NCI-H2107 treated with DMSO at 0.1 percent for 48 hours (cell line): Measurements from ENCODE around the gene CDH4.

Experiments used
- DNase-seq: peaks from one replicate; lab custom pipeline; 2025; ENCODE audit not compliant: unreplicated experiment; lab: John Stamatoyannopoulos, UW

The CDH4 gene

GRCh38 chr20:61897401-61898295, 645.6 kb downstream of the CDH4 start:
- DNase-seq = no peak

- DNase-seq = no peak
Measured at GRCh38 chr20:61898405-61898804, 646.3 kb downstream of the CDH4 start.

DNA sequence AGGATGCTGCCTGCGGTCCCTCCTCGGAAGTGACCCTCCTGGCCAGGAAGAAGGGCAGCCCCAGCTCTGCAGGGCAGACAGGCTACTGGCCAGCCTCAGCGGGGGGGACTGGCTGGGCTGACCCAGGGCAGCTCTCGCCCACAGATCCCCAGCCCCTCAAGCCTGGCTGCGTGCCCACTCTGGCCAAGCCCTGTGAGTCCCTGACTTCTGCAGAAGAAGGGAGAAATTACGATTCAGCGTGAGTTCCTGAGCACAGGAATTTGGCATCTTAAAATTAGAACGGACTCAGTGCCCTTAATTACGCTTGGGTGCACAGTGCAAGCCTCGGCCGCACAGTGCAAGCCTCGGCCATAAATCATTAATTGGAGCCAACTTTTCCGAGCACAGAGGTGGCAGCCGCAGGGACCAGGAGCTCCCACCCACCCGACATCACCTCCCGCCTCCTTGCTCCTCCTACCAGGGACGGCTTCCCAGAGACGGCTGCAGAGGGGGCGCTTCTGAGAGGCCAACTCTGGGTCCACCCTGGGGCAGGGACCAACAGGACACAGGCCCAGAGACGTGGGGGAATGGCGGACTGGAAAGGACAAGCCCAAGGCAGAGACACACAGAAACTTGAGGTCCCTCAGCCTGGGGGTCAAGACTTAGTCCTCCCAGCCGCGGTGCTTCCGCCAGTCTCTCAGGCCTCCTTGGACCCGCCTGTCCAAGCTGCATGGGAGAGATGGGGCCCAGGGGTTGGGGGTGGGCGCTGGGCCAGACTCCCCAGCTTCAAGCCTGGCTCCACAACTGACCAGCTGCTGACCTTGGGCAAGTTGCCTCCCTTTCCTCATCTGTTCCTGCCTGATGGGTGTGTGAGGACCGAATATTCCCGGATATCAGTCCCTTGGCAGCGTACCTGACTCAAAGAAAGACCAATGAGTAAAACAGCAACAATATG, 648.2 kb downstream of the CDH4 start:
- DNase-seq = no peak

DNA sequence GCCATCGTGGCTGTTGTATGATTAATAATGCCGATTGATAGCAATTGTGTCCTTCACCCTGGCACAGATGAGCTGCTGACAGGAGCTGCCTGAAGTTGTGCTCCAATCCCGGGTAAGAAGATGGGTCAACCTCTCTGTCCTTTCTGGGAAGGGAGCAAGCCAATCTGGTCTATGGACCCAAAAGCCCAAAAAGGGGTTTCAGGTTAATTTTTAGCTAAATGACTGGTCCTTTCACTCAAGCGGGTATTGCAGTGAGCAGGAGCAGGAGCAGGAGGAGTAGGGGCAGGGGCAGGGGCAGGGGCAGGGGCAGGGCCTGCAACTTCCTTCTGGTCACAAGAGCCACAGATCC, 648.9 kb downstream of the CDH4 start:
- DNase-seq = no peak

GRCh38 chr20:61901392-61902220, 649.5 kb downstream of the CDH4 start:
- no peak for DNase-seq

GRCh38 chr20:61902221-61902869, 650.3 kb downstream of the CDH4 start:
- DNase-seq = no peak

GRCh38 chr20:61903575-61904340, 651.7 kb downstream of the CDH4 start:
- DNase-seq = no peak

GRCh38 chr20:61904456-61904855, 652.4 kb downstream of the CDH4 start:
- DNase-seq = no peak

DNA sequence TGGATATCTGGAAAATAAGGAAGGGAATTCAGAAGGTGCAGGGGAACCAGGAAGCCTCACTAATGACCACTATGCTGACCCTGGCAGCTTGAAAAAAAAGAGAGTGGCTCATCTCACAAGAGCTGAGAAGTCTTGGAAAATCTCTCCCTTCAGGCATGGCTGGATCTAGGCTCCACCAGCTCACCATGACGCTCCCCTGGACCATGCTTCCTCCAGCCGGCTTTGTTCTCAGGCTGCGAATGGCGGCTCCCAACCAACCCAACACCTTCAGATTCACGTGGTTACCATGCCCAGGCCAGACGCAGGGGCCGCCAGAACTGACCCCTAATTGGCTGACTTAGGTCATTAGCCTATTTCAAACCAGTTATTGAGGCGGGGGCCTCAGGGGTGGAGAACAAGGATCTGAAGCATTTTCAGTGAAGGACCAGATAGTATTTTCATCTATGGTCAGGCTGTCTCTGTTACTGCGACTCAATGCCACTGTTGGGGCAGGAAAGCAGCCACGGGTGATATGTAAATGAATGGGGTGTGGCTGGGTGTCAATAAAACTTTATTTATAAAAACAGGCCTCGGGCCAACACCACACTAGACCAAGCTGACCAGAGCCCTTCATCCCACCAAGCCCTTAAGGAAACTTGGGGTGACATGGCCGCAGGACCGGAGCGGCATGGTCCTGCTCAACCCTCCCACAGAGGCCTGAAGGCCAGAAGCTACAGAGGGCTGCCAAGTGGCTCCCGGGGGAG, 653.9 kb downstream of the CDH4 start:
- no peak for DNase-seq

GRCh38 chr20:61907081-61907891, 655.2 kb downstream of the CDH4 start:
- no peak for DNase-seq

GRCh38 chr20:61908057-61909026, 656.3 kb downstream of the CDH4 start:
- DNase-seq = no peak

- no peak for DNase-seq
Measured at GRCh38 chr20:61909028-61909427, 657.0 kb downstream of the CDH4 start.

DNA sequence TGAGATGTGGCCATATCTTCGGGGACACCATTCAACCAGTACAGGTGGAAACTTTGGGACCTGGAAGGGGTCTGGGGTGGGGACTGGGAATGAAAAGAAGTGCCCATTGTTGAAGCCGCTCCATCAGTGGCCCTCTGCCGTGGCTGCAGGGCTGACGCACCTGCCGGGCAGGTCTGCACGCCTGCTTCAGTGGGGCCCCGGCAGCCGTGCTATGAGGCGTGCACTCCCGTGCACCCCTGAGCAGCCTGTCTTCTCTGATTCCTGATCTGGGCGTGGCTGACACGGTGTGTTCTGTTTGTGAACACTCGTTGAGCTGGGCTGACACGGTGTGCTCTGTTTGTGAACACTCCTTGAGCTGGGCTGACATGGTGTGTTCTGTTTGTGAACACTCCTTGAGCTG, 657.8 kb downstream of the CDH4 start:
- no peak for DNase-seq

DNA sequence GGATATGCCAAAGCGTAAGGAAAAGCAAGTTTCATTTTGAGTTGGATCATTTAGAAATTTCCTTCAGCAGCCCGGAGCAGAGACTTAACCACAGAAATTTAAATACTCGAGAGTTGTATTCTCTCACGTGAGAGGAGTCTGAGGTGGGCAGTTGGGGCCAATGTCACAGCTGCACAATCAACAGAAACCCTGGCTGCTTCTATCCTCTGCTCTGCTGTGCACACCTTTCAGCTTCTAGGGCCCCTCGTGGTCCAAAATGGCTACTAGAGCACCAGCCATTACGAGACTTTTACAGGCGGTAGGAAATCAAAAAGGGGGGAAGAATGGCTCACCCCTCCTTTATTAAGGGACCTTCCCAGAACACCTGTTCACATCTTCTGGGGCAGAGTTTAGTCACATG, 659.8 kb downstream of the CDH4 start:
- DNase-seq = no peak

DNA sequence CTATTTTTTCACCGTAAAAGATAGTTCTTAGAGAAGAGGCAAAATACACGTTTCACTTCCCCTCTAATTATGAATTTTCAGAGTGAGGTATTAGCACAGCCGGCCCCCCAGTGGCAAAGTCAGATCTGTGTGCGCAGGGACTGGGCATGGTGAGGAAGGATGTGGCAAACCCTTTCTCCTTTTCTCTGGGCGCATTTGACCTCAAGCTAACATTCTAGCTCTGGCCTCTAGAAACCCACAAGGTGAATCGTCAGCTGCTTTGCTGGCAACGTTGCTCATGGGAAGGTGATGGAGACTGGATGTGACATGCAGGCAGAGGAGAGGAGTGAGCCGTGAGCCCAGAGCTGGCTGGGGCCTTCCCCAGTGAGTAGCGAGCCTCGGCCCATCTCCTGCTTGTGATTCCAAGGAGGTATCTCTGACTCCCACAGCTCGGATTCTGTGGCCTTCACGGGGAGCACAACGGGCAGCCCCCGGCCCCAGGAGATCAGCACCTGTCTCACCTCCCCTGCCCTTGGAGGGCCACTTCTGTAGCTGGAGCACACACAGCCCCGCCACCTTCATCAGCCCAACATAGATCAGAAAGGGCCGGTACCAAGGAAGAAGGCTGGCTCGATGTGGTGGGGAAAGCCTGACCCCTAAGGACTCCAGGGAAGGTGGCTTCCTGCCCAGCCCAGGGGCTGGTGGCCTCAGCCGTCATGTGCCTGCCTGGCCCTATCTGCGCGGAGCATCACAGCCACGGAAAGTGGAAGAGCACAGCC, 660.8 kb downstream of the CDH4 start:
- no peak for DNase-seq

DNA sequence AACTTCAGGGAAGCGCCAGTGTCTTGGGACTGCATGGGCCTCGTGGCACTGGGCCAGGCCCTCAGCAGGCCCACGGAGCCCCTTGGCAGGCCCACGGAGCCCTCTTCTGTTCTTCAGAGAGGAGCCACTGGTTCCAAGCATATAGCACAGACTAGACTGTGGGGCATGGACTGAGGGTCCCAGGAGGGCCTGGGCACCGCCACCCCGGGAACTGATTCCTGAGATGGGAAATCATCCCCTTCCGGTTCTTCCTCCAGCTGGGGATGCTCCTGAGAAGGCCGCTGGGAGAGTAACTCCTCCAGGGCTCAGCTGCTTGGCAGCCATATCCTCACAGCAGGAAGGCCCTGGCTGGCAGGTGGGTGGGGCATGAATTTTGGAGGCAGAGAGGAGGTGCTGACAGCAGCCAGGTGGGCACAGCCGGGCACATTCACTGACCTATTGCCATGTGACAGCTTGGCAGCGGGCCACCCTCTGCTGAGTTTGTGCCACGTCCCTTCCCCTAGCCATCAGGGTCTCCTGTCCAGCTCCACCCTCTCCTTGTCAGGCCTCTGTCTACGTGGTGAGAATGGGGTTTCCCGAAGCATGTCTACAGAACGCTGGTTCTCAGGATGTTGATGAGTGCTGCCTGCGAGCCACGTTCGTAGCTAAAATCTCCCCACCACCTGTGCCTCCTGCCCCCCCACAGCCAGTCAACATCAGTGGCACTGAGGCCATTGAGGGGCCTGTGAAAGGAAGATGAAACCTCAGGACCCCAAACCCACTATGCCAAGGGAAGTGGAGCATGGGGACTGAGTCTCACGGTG, 661.6 kb downstream of the CDH4 start:
- DNase-seq = no peak
